Nasal cavity respiratory epithelium epithelial cell of viscerocranial mucosa (primary cell): ENCODE results near the gene MRPL11. TPM values are rescaled to one million over a fixed set of nuclear protein-coding genes. Genes with fewer than 3 reads are reported as not detected.

Experiments
- total RNA-seq: library from RNA; depleted of rRNA; stranded (reverse); fragments of >200 nt; gene quantifications from 2 replicates; pipeline ENCODE4 v1.2.3, GENCODE V29; 2014

The MRPL11 gene
- total RNA-seq, result 24.6 and 34.2 TPM in 2 replicates

GRCh38 chr11:66438504-66439466, at the start of gene MRPL11:
TSS of gene MRPL11 (minus strand) at chr11:66438848. CDS start at chr11:66438754, 94 bp downstream.

GRCh38 chr11:66480117-66480938, 41.7 kb upstream of the MRPL11 start, which contains the start of gene DPP3:
TSS of gene DPP3 (plus strand) at chr11:66480434. CDS start at chr11:66482201, 1,767 bp downstream.

GRCh38 chr11:66466225-66467033, 27.8 kb upstream of the MRPL11 start, which contains the start of gene PELI3:
TSS of gene PELI3 (plus strand) at chr11:66466905. CDS start at chr11:66468129, 1,224 bp downstream.

GRCh38 chr11:66420671-66421476, 17.8 kb downstream of the MRPL11 start, which contains the start of gene NPAS4:
TSS of gene NPAS4 (plus strand) at chr11:66421035. CDS start at chr11:66421180, 145 bp downstream.

Other genes starting within 250 kb of the MRPL11 start
- 23.2 and 49.8 TPM in 2 replicates for gene KLC2, start 181.1 kb downstream of the MRPL11 start, total RNA-seq
- gene RAB1B, start 170.2 kb downstream of the MRPL11 start, total RNA-seq, result 61.2 and 88.6 TPM in 2 replicates
- gene CNIH2, start 160.7 kb downstream of the MRPL11 start, total RNA-seq, result under 0.01 and 0.14 TPM in 2 replicates
- 121 and 221 TPM in 2 replicates for gene YIF1A, start 149.7 kb downstream of the MRPL11 start, total RNA-seq
- gene TMEM151A, start 147.0 kb downstream of the MRPL11 start, total RNA-seq, result under 0.01 and 0.07 TPM in 2 replicates
- 0.68 and 1.2 TPM in 2 replicates for gene CD248, start 121.8 kb downstream of the MRPL11 start, total RNA-seq
- 19.5 and 32.3 TPM in 2 replicates for gene RIN1, start 102.4 kb downstream of the MRPL11 start, total RNA-seq
- gene BRMS1, start 93.7 kb downstream of the MRPL11 start, total RNA-seq, result 58.2 and 74.8 TPM in 2 replicates
- 8.5 and 13.7 TPM in 2 replicates for gene B4GAT1, start 91.2 kb downstream of the MRPL11 start, total RNA-seq
- 3.1 and 6.0 TPM in 2 replicates for gene SLC29A2, start 67.1 kb downstream of the MRPL11 start, total RNA-seq
- gene NPAS4, start 17.8 kb downstream of the MRPL11 start, total RNA-seq, result not detected in 2 replicates
- gene PELI3, start 28.1 kb upstream of the MRPL11 start, total RNA-seq, result 9.6 and 14.3 TPM in 2 replicates
- gene DPP3, start 41.6 kb upstream of the MRPL11 start, total RNA-seq, result 62.5 and 70.9 TPM in 2 replicates
- gene BBS1, start 71.8 kb upstream of the MRPL11 start, total RNA-seq, result 5.5 and 20.1 TPM in 2 replicates
- gene ZDHHC24, start 107.2 kb upstream of the MRPL11 start, total RNA-seq, result 7.2 and 11.7 TPM in 2 replicates
- under 0.01 TPM in 1 of 2 replicates, not detected in the other for gene ACTN3, start 108.1 kb upstream of the MRPL11 start, total RNA-seq
- 1.4 and 14.9 TPM in 2 replicates for gene CTSF, start 129.8 kb upstream of the MRPL11 start, total RNA-seq
- gene CCDC87, start 154.2 kb upstream of the MRPL11 start, total RNA-seq, result under 0.01 and 0.21 TPM in 2 replicates
- 21.9 and 22.5 TPM in 2 replicates for gene CCS, start 154.3 kb upstream of the MRPL11 start, total RNA-seq
- 7.9 and 25.5 TPM in 2 replicates for gene RBM14, start 177.8 kb upstream of the MRPL11 start, total RNA-seq
- gene RBM4, start 199.9 kb upstream of the MRPL11 start, total RNA-seq, result 152 and 204 TPM in 2 replicates
- gene RBM4B, start 239.0 kb upstream of the MRPL11 start, total RNA-seq, result 17.1 and 21.5 TPM in 2 replicates